GM12878 (cell line): ENCODE results near the gene RAB3B. TPM values are rescaled to one million over a fixed set of nuclear protein-coding genes. Genes with fewer than 3 reads are reported as not detected.

Source experiments
- ATAC-seq: fragments of 200-7000 bp; cut with Tn5 transposase; 3 replicates; pipeline ENCODE4 v1.9.1; 2020; ENCODE audit warnings: mild to moderate bottlenecking, moderate library complexity
- BruUV-seq: library from RNA; stranded (reverse); fragments of 400-500 nt; replicated peaks from 2 replicates; lab custom pipeline; 2021; lab: Mats Ljungman, UMichigan
- CTCF ChIA-PET: fragments of 300-600 bp; sonication (Branson Sonifier 250); formaldehyde crosslinking; extraction: SDS; loops from one replicate; lab custom pipeline; 2021; ENCODE audit warnings: inconsistent platforms; lab: Yijun Ruan, JAX
- POLR2A ChIA-PET: fragments of 350-600 bp; formaldehyde crosslinking; extraction: SDS; loops from one replicate; lab custom pipeline; 2021; ENCODE audit warnings: inconsistent platforms; lab: Charles Lee
- RAD21 ChIA-PET: fragments of 300-600 bp; sonication (Branson Sonifier 250); formaldehyde crosslinking; loops from one replicate; lab custom pipeline; 2023; ENCODE audit warnings: antibody characterized with exemption; ENCODE audit not compliant: unreplicated experiment; lab: Charles Lee
- SMC1A ChIA-PET: fragments of 300-600 bp; sonication (Branson Sonifier 250); formaldehyde crosslinking; loops from one replicate; lab custom pipeline; 2023; ENCODE audit not compliant: unreplicated experiment, uncharacterized antibody; lab: Charles Lee
- DNase-seq: peaks from one replicate; pipeline ENCODE4 v3.0.0-alpha.2; 2011; ENCODE audit warnings: low read depth, low spot score
- FAIRE-seq: peaks from 3 replicates; lab custom pipeline; 2011; peaks lifted over from hg19 to GRCh38; lab: Jason Lieb, UNC
- H2AFZ ChIP-seq: 2 replicates; pipeline ENCODE4 v1.6.0; 2011; ENCODE audit warnings: low read depth, low read length, control low read depth; ENCODE audit not compliant: control insufficient read depth
- H3K27ac ChIP-seq: 2 replicates; pipeline ENCODE4 v1.5.1; 2011; ENCODE audit warnings: control low read depth; ENCODE audit not compliant: control insufficient read depth, insufficient read depth
- H3K27me3 ChIP-seq, 2 experiments: replicated peaks in 1 of 2; 2 replicates each; pipeline versions ENCODE4 v1.6.0 to v1.6.1; 2011; ENCODE audit warnings: low read length in 1 of 2; ENCODE audit not compliant: control insufficient read depth in 2 of 2, insufficient read depth in 2 of 2
- H3K36me3 ChIP-seq, 2 experiments: 2 replicates each; pipeline ENCODE4 v1.5.1; 2011; ENCODE audit warnings: low read length in 1 of 2; ENCODE audit not compliant: control insufficient read depth in 2 of 2, insufficient read depth in 2 of 2
- H3K4me1 ChIP-seq: 2 replicates; pipeline ENCODE4 v1.6.1; 2011; ENCODE audit warnings: mild to moderate bottlenecking, low read length, moderate library complexity, mixed read lengths; ENCODE audit not compliant: control insufficient read depth, insufficient read depth
- H3K4me2 ChIP-seq: 2 replicates; pipeline ENCODE4 v1.6.0; 2011; ENCODE audit warnings: control low read depth; ENCODE audit not compliant: control insufficient read depth, insufficient read depth
- H3K4me3 ChIP-seq: fragments of 200-600 bp; sonication (generic); 2 replicates; pipeline ENCODE4 v1.5.1; 2016
- H3K79me2 ChIP-seq: 2 replicates; pipeline ENCODE4 v1.6.0; 2011; ENCODE audit warnings: low read length; ENCODE audit not compliant: control insufficient read depth, insufficient read depth
- H3K9ac ChIP-seq: 2 replicates; pipeline ENCODE4 v1.8.0; 2011; ENCODE audit warnings: low read length, control low read depth, mixed read lengths; ENCODE audit not compliant: control insufficient read depth, insufficient read depth
- H3K9me3 ChIP-seq: replicated peaks from 3 replicates; pipeline ENCODE4 v1.5.1; 2011; ENCODE audit warnings: mild to moderate bottlenecking, low read length; ENCODE audit not compliant: control insufficient read depth, insufficient read depth
- H4K20me1 ChIP-seq: 2 replicates; pipeline ENCODE4 v1.6.0; 2011; ENCODE audit not compliant: control insufficient read depth, insufficient read depth
- BACH1 ChIP-seq: fragments of 450-650 bp; IDR thresholded peaks from 2 replicates; pipeline ENCODE4 v1.6.1; 2017; ENCODE audit warnings: mild to moderate bottlenecking, borderline replicate concordance
- BMI1 ChIP-seq: fragments of 450-650 bp; IDR thresholded peaks from 2 replicates; pipeline ENCODE4 v1.6.1; 2016; ENCODE audit warnings: mild to moderate bottlenecking, moderate library complexity, borderline replicate concordance
- DPF2 ChIP-seq: fragments of 450-650 bp; IDR thresholded peaks from 2 replicates; pipeline ENCODE4 v1.6.1; 2017; ENCODE audit warnings: mild to moderate bottlenecking
- FOXK2 ChIP-seq: fragments of 450-650 bp; IDR thresholded peaks from 2 replicates; pipeline ENCODE4 v1.6.1; 2017; ENCODE audit warnings: mild to moderate bottlenecking, moderate library complexity
- IKZF1 ChIP-seq: fragments of 450-650 bp; conservative IDR thresholded peaks from 2 replicates; pipeline ENCODE4 v1.6.1; 2017; ENCODE audit warnings: antibody characterized with exemption, mild to moderate bottlenecking
- MEF2B ChIP-seq: fragments of 450-650 bp; IDR thresholded peaks from 2 replicates; pipeline ENCODE4 v1.6.1; 2018; ENCODE audit warnings: mild to moderate bottlenecking, moderate library complexity; ENCODE audit not compliant: partially characterized antibody, poor library complexity, severe bottlenecking
- RB1 ChIP-seq: fragments of 450-650 bp; formaldehyde crosslinking; IDR thresholded peaks from 2 replicates; pipeline ENCODE4 v1.6.1; 2017; ENCODE audit warnings: mild to moderate bottlenecking, borderline replicate concordance
- SREBF1 ChIP-seq: IDR thresholded peaks from 2 replicates; pipeline ENCODE4 v1.6.1; 2012; ENCODE audit warnings: mild to moderate bottlenecking, low read length
- WGBS: methylation state at CpG from one replicate; pipeline ENCODE4 v1.1.6; 2016; ENCODE audit warnings: low lambda C conversion rate; ENCODE audit not compliant: insufficient replicate concordance, insufficient coverage; ENCODE audit errors: missing lambda C conversion rate; 5-methylcytosine and 5-hydroxymethylcytosine counted together
- in situ Hi-C: fragments of 300-500 bp; cut with MboI; formaldehyde crosslinking; loops from 9 replicates; pipeline ENCODE4 v1.14.3; 2018; ENCODE audit warnings: mixed read lengths
- intact Hi-C: fragments of 100-400 bp; cut with micrococcal nuclease; formaldehyde crosslinking; loops from one replicate; pipeline ENCODE4 v1.14.2; 2022; ENCODE audit not compliant: unreplicated experiment
- polyA plus RNA-seq, 11 experiments: library from polyadenylated mRNA; depleted of rRNA in 4 of 11; unstranded in 6 of 11; stranded (reverse) in 5 of 11; fragments of >200 nt; fragmentation: Nextera tagmentation in 4 of 11; fragmentation: Illumina TruSeq in 1 of 11; extraction: Ambion mirVana in 4 of 11; extraction: Trizol in 1 of 11; gene quantifications; 1 replicate in 1 of 11; 2 replicates in 10 of 11; pipeline versions ENCODE4 v1.2.1 to v1.2.3, GENCODE V29; 2011 to 2016; ENCODE audit warnings: inconsistent platforms in 2 of 11, missing spikeins in 2 of 11, low read depth in 1 of 11
- total RNA-seq, 4 experiments: library from RNA; depleted of rRNA in 3 of 4; stranded (reverse); fragments of >200 nt in 3 of 4; fragmentation: Illumina TruSeq in 1 of 4; extraction: Trizol in 1 of 4; gene quantifications; 2 replicates each; pipeline versions ENCODE4 v1.2.1 to v1.2.3, GENCODE V29; 2013 to 2021

Gene RAB3B
- total and polyA plus RNA-seq, 10 of the 15 experiments (the other 5 are each of a cell fraction or from before 2014, with no cell fraction given) = 0.05 to 0.32 (median 0.24) TPM

DNA sequence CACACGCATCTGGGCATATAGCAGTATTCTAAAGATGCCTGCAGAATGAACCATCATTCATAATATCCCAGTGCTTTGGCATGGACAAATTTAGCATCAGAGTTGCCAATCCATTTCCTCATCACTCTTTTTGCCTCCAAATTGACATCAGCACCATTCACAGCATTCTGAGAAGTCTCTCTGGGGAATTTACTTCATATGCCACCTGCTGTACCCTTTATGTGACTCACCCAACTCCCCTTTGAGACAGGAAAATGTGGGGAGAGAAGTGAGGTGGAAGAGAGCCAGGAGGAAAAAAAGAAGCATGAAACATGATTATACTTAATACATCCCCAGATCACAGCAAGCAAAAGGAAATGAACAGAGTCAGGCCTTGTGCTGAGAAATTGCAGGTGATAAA is 37.4 kb downstream of the RAB3B start:
- Histone ChIP-seq H3K4me1 (peaks cover 14% of the 10 kb centered on the region; the same call in 1 of the 2 replicates), H3K27me3 (no peaks in the 10 kb centered on the region), H3K27ac (peak overlapping the region; percentile 29), H3K79me2 (no peaks in the 10 kb centered on the region), H3K9ac (no peak overlapping the region)
- ATAC-seq (peak; percentile 34), FAIRE-seq (no peak)
- ChIA-PET POLR2A (interaction anchor here (0.5 to 1.5 kb wide), 2 partner anchors 20 to 32 kb away, joined by 3 to 4 read pairs; no protein-coding TSS in a partner anchor), SMC1A (interaction anchor here (0.6 to 9.1 kb wide), 9 partner anchors 10 to 226 kb away, joined by 3 to 66 read pairs (median 5); no protein-coding TSS in a partner anchor)
- no peak for TF ChIP-seq BMI1
- no peak for TF ChIP-seq BACH1
- no peak for TF ChIP-seq RB1
- TF ChIP-seq IKZF1 = 0 out of 2 replicates have a peak, but pooled peaks have one; percentile 39
- TF ChIP-seq SREBF1 = no peak
- peak; percentile 40; the same call in 1 of the 2 replicates for TF ChIP-seq DPF2
- peak; percentile 70 for TF ChIP-seq MEF2B
- TF ChIP-seq FOXK2 = no peak
- TF ChIP-seq, all 136 proteins: peak for 3
- ChIA-PET RAD21 (interaction anchor here (1.2 kb wide), 1 partner anchor 15 kb away, joined by 3 read pairs; no protein-coding TSS in a partner anchor), CTCF (interaction anchor here (1.0 to 6.0 kb wide), 2 partner anchors 9 to 13 kb away, joined by 3 to 22 read pairs; no protein-coding TSS in a partner anchor)
- H3K4me3 ChIP-seq = no peak overlapping the region
- intact Hi-C loops (no loop called here), in situ Hi-C loops (no loop called here)
- no peak overlapping the region for H2AFZ ChIP-seq
- no peaks in the 10 kb centered on the region for H4K20me1 ChIP-seq
- 55% methylated on average over 1 of the region's 1 CpG for WGBS
- no peaks in the 10 kb centered on the region; the same call in 2 of the 3 replicates for H3K9me3 ChIP-seq
- H3K4me2 ChIP-seq = no peak overlapping the region; the same call in 1 of the 2 replicates
- BruUV-seq = no TSS peak
- peak; percentile 23 for DNase-seq
- no peaks in the 10 kb centered on the region for H3K36me3 ChIP-seq
